HL-60 (cell line): ENCODE measurements around the gene ARID5B.
A peak's percentile ranks its signal among the peaks of the same experiment; 100 is the strongest.

Experiments
- DNase-seq, 2 experiments: peaks; one replicate each; pipeline ENCODE4 v3.0.0-alpha.2; 2010 to 2020; ENCODE audit warnings: low read depth in 1 of 2, low spot score in 1 of 2
- H3K27ac ChIP-seq: fragments of 250-450 bp; sonication (Bioruptor Pico); replicated peaks from 2 replicates; pipeline ENCODE4 v1.5.1; 2020; ENCODE audit warnings: mild to moderate bottlenecking, moderate library complexity
- H3K27me3 ChIP-seq: fragments of 250-450 bp; sonication (Bioruptor Pico); 2 replicates; pipeline ENCODE4 v1.5.1; 2021; ENCODE audit warnings: mild to moderate bottlenecking, moderate library complexity; ENCODE audit not compliant: insufficient read depth, poor library complexity, severe bottlenecking
- H3K4me3 ChIP-seq: replicated peaks from 2 replicates; pipeline ENCODE4 v1.5.1; 2011; ENCODE audit warnings: mild to moderate bottlenecking, control low read depth, low read length; ENCODE audit not compliant: insufficient read depth
- GABPA ChIP-seq: IDR thresholded peaks from 2 replicates; pipeline ENCODE4 v1.6.1; 2012; ENCODE audit warnings: low read depth
- POLR2AphosphoS5 ChIP-seq: IDR thresholded peaks from 2 replicates; pipeline ENCODE4 v1.6.1; 2012; ENCODE audit warnings: low read depth
- REST ChIP-seq: IDR thresholded peaks from 2 replicates; pipeline ENCODE4 v1.6.1; 2012; ENCODE audit warnings: low read depth; ENCODE audit not compliant: insufficient replicate concordance
- SPI1 ChIP-seq: IDR thresholded peaks from 2 replicates; pipeline ENCODE4 v1.6.1; 2012; ENCODE audit warnings: low read depth, mild to moderate bottlenecking, borderline replicate concordance
- TF ChIP-seq, protein P1 (sequence below): IDR thresholded peaks from one replicate; pipeline ENCODE4 v1.5.1; 2011; ENCODE audit warnings: low read length, control low read depth, inconsistent platforms; ENCODE audit not compliant: insufficient read depth

ARID5B gene

GRCh38 chr10:62044566-62044965 lies 143.1 kb downstream of the ARID5B start:
- H3K4me3 ChIP-seq, result no peak overlapping the region
- TF ChIP-seq SPI1, result no peak
- no peak for TF ChIP-seq POLR2AphosphoS5
- no peak for TF ChIP-seq REST
- TF ChIP-seq, protein P1, sequence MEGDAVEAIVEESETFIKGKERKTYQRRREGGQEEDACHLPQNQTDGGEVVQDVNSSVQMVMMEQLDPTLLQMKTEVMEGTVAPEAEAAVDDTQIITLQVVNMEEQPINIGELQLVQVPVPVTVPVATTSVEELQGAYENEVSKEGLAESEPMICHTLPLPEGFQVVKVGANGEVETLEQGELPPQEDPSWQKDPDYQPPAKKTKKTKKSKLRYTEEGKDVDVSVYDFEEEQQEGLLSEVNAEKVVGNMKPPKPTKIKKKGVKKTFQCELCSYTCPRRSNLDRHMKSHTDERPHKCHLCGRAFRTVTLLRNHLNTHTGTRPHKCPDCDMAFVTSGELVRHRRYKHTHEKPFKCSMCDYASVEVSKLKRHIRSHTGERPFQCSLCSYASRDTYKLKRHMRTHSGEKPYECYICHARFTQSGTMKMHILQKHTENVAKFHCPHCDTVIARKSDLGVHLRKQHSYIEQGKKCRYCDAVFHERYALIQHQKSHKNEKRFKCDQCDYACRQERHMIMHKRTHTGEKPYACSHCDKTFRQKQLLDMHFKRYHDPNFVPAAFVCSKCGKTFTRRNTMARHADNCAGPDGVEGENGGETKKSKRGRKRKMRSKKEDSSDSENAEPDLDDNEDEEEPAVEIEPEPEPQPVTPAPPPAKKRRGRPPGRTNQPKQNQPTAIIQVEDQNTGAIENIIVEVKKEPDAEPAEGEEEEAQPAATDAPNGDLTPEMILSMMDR, result no peak
- TF ChIP-seq GABPA, result no peak
- H3K27me3 ChIP-seq, result peaks cover 5% of the 10 kb centered on the region
- H3K27ac ChIP-seq, result no peak overlapping the region
- no peak for DNase-seq

GRCh38 chr10:62045765-62046521 lies 144.4 kb downstream of the ARID5B start:
- Histone ChIP-seq H3K27me3 (peaks cover 5% of the 10 kb centered on the region), H3K27ac (no peak overlapping the region), H3K4me3 (0 out of 2 replicates have a peak overlapping the region, but pooled peaks have one; percentile 8)
- DNase-seq, result no peak
- TF ChIP-seq, protein P1, result no peak
- no peak for TF ChIP-seq SPI1
- no peak for TF ChIP-seq POLR2AphosphoS5
- no peak for TF ChIP-seq GABPA
- TF ChIP-seq REST, result no peak

GRCh38 chr10:62046522-62047227 lies 145.2 kb downstream of the ARID5B start:
- DNase-seq, result no peak
- H3K27ac ChIP-seq, result no peak overlapping the region
- H3K27me3 ChIP-seq, result peaks cover 5% of the 10 kb centered on the region
- no peak overlapping the region for H3K4me3 ChIP-seq
- TF ChIP-seq, protein P1, result no peak
- TF ChIP-seq SPI1, result no peak
